Lung (tissue), 12 donors: ENCODE measurements around the gene BRD7. TPM values are rescaled to one million over a fixed set of nuclear protein-coding genes. Genes with fewer than 3 reads are reported as not detected.

Source experiments
- ATAC-seq: fragments of 200-7000 bp; cut with Tn5 transposase; one replicate; pipeline ENCODE4 v1.9.1; 2020; ENCODE audit warnings: moderate number of reproducible peaks; ENCODE audit not compliant: insufficient read depth, low FRiP score
- DNase-seq, 3 donors: peaks; one replicate each; pipeline ENCODE4 v3.0.0-alpha.2; 2013 to 2017
- H3K27ac ChIP-seq, 2 donors: one replicate each; pipeline ENCODE4 v1.5.1; 2013; ENCODE audit warnings: mild to moderate bottlenecking in 2 of 2, moderate library complexity in 2 of 2, control low read depth in 1 of 2, inconsistent platforms in 1 of 2, low read depth in 1 of 2, low read length in 1 of 2
- H3K27me3 ChIP-seq, 3 donors: one replicate each; pipeline ENCODE4 v1.5.1; 2013; ENCODE audit warnings: low read length in 2 of 3; ENCODE audit not compliant: control insufficient read depth in 3 of 3, insufficient read depth in 3 of 3
- H3K36me3 ChIP-seq, 4 donors: one replicate each; pipeline ENCODE4 v1.5.1; 2013; ENCODE audit warnings: low read length in 4 of 4, mild to moderate bottlenecking in 1 of 4, moderate library complexity in 1 of 4; ENCODE audit not compliant: control insufficient read depth in 4 of 4, insufficient read depth in 4 of 4
- H3K4me1 ChIP-seq, 5 donors: one replicate each; pipeline ENCODE4 v1.5.1; 2013; ENCODE audit warnings: low read length in 5 of 5, mild to moderate bottlenecking in 2 of 5, moderate library complexity in 1 of 5; ENCODE audit not compliant: control insufficient read depth in 5 of 5, insufficient read depth in 5 of 5
- H3K4me3 ChIP-seq: one replicate; pipeline ENCODE4 v1.5.1; 2013; ENCODE audit warnings: mild to moderate bottlenecking, control low read depth, moderate library complexity
- H3K9ac ChIP-seq, 2 donors: one replicate each; pipeline ENCODE4 v1.5.1; 2013; ENCODE audit warnings: low read length in 2 of 2, control low read depth in 1 of 2; ENCODE audit not compliant: insufficient read depth in 1 of 2
- H3K9me3 ChIP-seq, 4 donors: one replicate each; pipeline ENCODE4 v1.5.1; 2013; ENCODE audit warnings: low read length in 3 of 4, mild to moderate bottlenecking in 1 of 4, moderate library complexity in 1 of 4; ENCODE audit not compliant: control insufficient read depth in 4 of 4, insufficient read depth in 3 of 4
- CTCF ChIP-seq: IDR thresholded peaks from 2 replicates; pipeline ENCODE4 v1.5.1; 2012; ENCODE audit warnings: mild to moderate bottlenecking; ENCODE audit errors: control extremely low read depth, extremely low read depth
- WGBS, 2 donors: extraction: QIAGEN DNeasy Blood & Tissue Kit; methylation state at CpG; one replicate each; pipeline ENCODE4 v1.1.7; 2013; 5-methylcytosine and 5-hydroxymethylcytosine counted together
- polyA plus RNA-seq, 2 donors: library from polyadenylated mRNA; stranded (reverse); fragments of 200-250 nt; gene quantifications; one replicate each; pipeline ENCODE4 v1.2.1, GENCODE V29; 2013
- total RNA-seq, 2 donors: library from RNA; depleted of rRNA in 1 of 2; stranded (reverse); fragments of >200 nt in 1 of 2; gene quantifications; one replicate each; pipeline ENCODE4 v1.2.1, GENCODE V29; 2014 to 2021
- donor health status: control.
- donor health status: control.
- donor health status: Bipolar disorder and iron deficiency.
- donor health status: healthy.
- donor health status: DM: yes; HTN: yes; CAD: no.

BRD7 gene
- total and polyA plus RNA-seq, 4 donors = 33.9 to 54.6 (median 53.5) TPM

GRCh38 chr16:50316848-50317630 lies 51.7 kb downstream of the BRD7 start:
- WGBS, 2 donors = 85 to 88% methylated on average over 10 of the region's 10 CpGs
- DNase-seq = no peak
- no peak overlapping the region for H3K27ac ChIP-seq
- H3K4me3 ChIP-seq = no peak overlapping the region
- H3K9me3 ChIP-seq = no peaks in the 10 kb centered on the region
- TF ChIP-seq CTCF = no peak
- no peaks in the 10 kb centered on the region for H3K27me3 ChIP-seq
- no peak for ATAC-seq
- peaks cover 18 to 59% (median 34%) of the 10 kb centered on the region in 4 donors for H3K36me3 ChIP-seq
- H3K4me1 ChIP-seq = peaks cover 0 to 5% (median 0%) of the 10 kb centered on the region in 5 donors
- no peak overlapping the region for H3K9ac ChIP-seq

GRCh38 chr16:50316102-50316847 lies 52.5 kb downstream of the BRD7 start:
- WGBS, 2 donors = 93% methylated on average over 12 of the region's 12 CpGs
- no peak for TF ChIP-seq CTCF
- no peaks in the 10 kb centered on the region for H3K27me3 ChIP-seq
- no peak overlapping the region for H3K27ac ChIP-seq
- ATAC-seq = no peak
- H3K36me3 ChIP-seq = peaks cover 18 to 60% (median 30%) of the 10 kb centered on the region in 4 donors
- H3K4me1 ChIP-seq = peaks cover 0 to 5% (median 0%) of the 10 kb centered on the region in 5 donors
- H3K9me3 ChIP-seq = no peaks in the 10 kb centered on the region
- DNase-seq = no peak
- no peak overlapping the region for H3K9ac ChIP-seq
- H3K4me3 ChIP-seq = no peak overlapping the region

- no peak for TF ChIP-seq CTCF
- H3K27me3 ChIP-seq = no peaks in the 10 kb centered on the region
- no peak overlapping the region for H3K27ac ChIP-seq
- no peak for DNase-seq
- H3K4me3 ChIP-seq = no peak overlapping the region
- peaks cover 13 to 62% (median 29%) of the 10 kb centered on the region in 4 donors for H3K36me3 ChIP-seq
- ATAC-seq = no peak
- H3K9ac ChIP-seq = no peak overlapping the region
- WGBS, 2 donors = 90 to 96% methylated on average over 15 of the region's 15 CpGs
- H3K4me1 ChIP-seq = peaks cover 0 to 5% (median 0%) of the 10 kb centered on the region in 5 donors
- no peaks in the 10 kb centered on the region for H3K9me3 ChIP-seq
Observed at GRCh38 chr16:50315346-50315997, 53.3 kb downstream of the BRD7 start.
